ENCODE measurements around the gene THOC2.

The THOC2 gene

GRCh38 chrX:123745511-123745910 is 12.7 kb upstream of the THOC2 start:
- H3K4ac ChIP-seq (ENCODE audit: low read length): no peak overlapping the region
- H2BK5ac ChIP-seq (ENCODE audit: low read length): no peak overlapping the region
- no peak overlapping the region for H3K4me3 ChIP-seq (ENCODE audit: low read length in 2 of 2)
- H2BK120ac ChIP-seq (ENCODE audit: low read depth, low read length): no peak overlapping the region
- no peak overlapping the region for H3K4me2 ChIP-seq (ENCODE audit: insufficient read depth, low read length, poor library complexity, severe bottlenecking)
- no peak overlapping the region for H2BK12ac ChIP-seq (ENCODE audit: low read length)
- DNase-seq (ENCODE audit: low spot score): no peak
- no CpG with 5 or more reads among the region's 3 CpGs for WGBS, 2 donors (ENCODE audit: extremely low coverage in 2 of 2, insufficient read length in 2 of 2, insufficient replicate concordance in 1 of 2)
- no peak overlapping the region for H2AFZ ChIP-seq (ENCODE audit: low read length)
- no peak overlapping the region for H2BK15ac ChIP-seq (ENCODE audit: low read length)
- H3K27ac ChIP-seq (replicated peaks; ENCODE audit: low read length): no peak overlapping the region
- H3K23ac ChIP-seq (ENCODE audit: low read depth, low read length, poor library complexity): no peak overlapping the region
- H3K4me1 ChIP-seq (ENCODE audit: control insufficient read depth in 2 of 2, insufficient read depth in 1 of 2, low read depth in 1 of 2, low read length in 2 of 2): no peaks in the 10 kb centered on the region
- H3K27me3 ChIP-seq (ENCODE audit: control insufficient read depth in 3 of 3, insufficient read depth in 3 of 3, low read depth in 1 of 3, low read length in 3 of 3): no peaks in the 10 kb centered on the region
- H3K9ac ChIP-seq (ENCODE audit: low read depth, low read length, poor library complexity): no peak overlapping the region
- no peak overlapping the region for H3K18ac ChIP-seq (ENCODE audit: low read length)
- no peak overlapping the region for H4K91ac ChIP-seq (ENCODE audit: low read depth, low read length, poor library complexity)
- no peak overlapping the region for H3K14ac ChIP-seq (ENCODE audit: low read length)
- no peaks in the 10 kb centered on the region for H3K36me3 ChIP-seq (replicated peaks in 1 of 2; ENCODE audit: control insufficient read depth in 2 of 2, insufficient read depth in 2 of 2, low read length in 2 of 2)
- no peak overlapping the region for H2AK5ac ChIP-seq (ENCODE audit: low read depth, low read length)
- H3K79me1 ChIP-seq (ENCODE audit: low read depth, low read length): no peaks in the 10 kb centered on the region
- H4K8ac ChIP-seq (ENCODE audit: low read depth, low read length): no peak overlapping the region
- H3K9me3 ChIP-seq (replicated peaks in 1 of 2; ENCODE audit: control insufficient read depth in 2 of 2, insufficient read depth in 1 of 2, low read depth in 1 of 2, low read length in 2 of 2): no peaks in the 10 kb centered on the region

GRCh38 chrX:123743312-123743711 is 10.5 kb upstream of the THOC2 start:
- no peak for DNase-seq (ENCODE audit: low spot score)
- Histone ChIP-seq H2AFZ (ENCODE audit: low read length) (no peak overlapping the region), H2BK15ac (ENCODE audit: low read length) (no peak overlapping the region), H3K27me3 (ENCODE audit: control insufficient read depth in 3 of 3, insufficient read depth in 3 of 3, low read depth in 1 of 3, low read length in 3 of 3) (no peaks in the 10 kb centered on the region), H2BK5ac (ENCODE audit: low read length) (no peak overlapping the region), H2AK5ac (ENCODE audit: low read depth, low read length) (no peak overlapping the region), H4K91ac (ENCODE audit: low read depth, low read length, poor library complexity) (no peak overlapping the region), H3K9ac (ENCODE audit: low read depth, low read length, poor library complexity) (no peak overlapping the region), H3K9me3 (replicated peaks in 1 of 2; ENCODE audit: control insufficient read depth in 2 of 2, insufficient read depth in 1 of 2, low read depth in 1 of 2, low read length in 2 of 2) (no peaks in the 10 kb centered on the region), H3K23ac (ENCODE audit: low read depth, low read length, poor library complexity) (no peak overlapping the region), H3K4me1 (ENCODE audit: control insufficient read depth in 2 of 2, insufficient read depth in 1 of 2, low read depth in 1 of 2, low read length in 2 of 2) (no peaks in the 10 kb centered on the region), H2BK120ac (ENCODE audit: low read depth, low read length) (no peak overlapping the region), H3K18ac (ENCODE audit: low read length) (no peak overlapping the region), H3K4me3 (ENCODE audit: low read length in 2 of 2) (no peak overlapping the region), H3K79me1 (ENCODE audit: low read depth, low read length) (no peaks in the 10 kb centered on the region), H3K14ac (ENCODE audit: low read length) (no peak overlapping the region), H3K4me2 (ENCODE audit: insufficient read depth, low read length, poor library complexity, severe bottlenecking) (no peak overlapping the region), H2BK12ac (ENCODE audit: low read length) (no peak overlapping the region), H4K8ac (ENCODE audit: low read depth, low read length) (no peak overlapping the region), H3K4ac (ENCODE audit: low read length) (no peak overlapping the region), H3K36me3 (replicated peaks in 1 of 2; ENCODE audit: control insufficient read depth in 2 of 2, insufficient read depth in 2 of 2, low read length in 2 of 2) (no peaks in the 10 kb centered on the region), H3K27ac (replicated peaks; ENCODE audit: low read length) (no peak overlapping the region)
- no CpG with 5 or more reads among the region's 1 CpG for whole genome bisulfite sequencing, 2 donors (ENCODE audit: extremely low coverage in 2 of 2, insufficient read length in 2 of 2, insufficient replicate concordance in 1 of 2)

- Histone ChIP-seq H4K8ac (ENCODE audit: low read depth, low read length) (no peak overlapping the region), H3K23ac (ENCODE audit: low read depth, low read length, poor library complexity) (no peak overlapping the region), H2BK120ac (ENCODE audit: low read depth, low read length) (no peak overlapping the region), H3K18ac (ENCODE audit: low read length) (no peak overlapping the region), H3K9me3 (replicated peaks in 1 of 2; ENCODE audit: control insufficient read depth in 2 of 2, insufficient read depth in 1 of 2, low read depth in 1 of 2, low read length in 2 of 2) (no peaks in the 10 kb centered on the region), H3K27me3 (ENCODE audit: control insufficient read depth in 3 of 3, insufficient read depth in 3 of 3, low read depth in 1 of 3, low read length in 3 of 3) (no peaks in the 10 kb centered on the region), H3K4ac (ENCODE audit: low read length) (no peak overlapping the region), H3K14ac (ENCODE audit: low read length) (no peak overlapping the region), H3K79me1 (ENCODE audit: low read depth, low read length) (no peaks in the 10 kb centered on the region), H2AK5ac (ENCODE audit: low read depth, low read length) (no peak overlapping the region), H2BK12ac (ENCODE audit: low read length) (no peak overlapping the region), H3K27ac (replicated peaks; ENCODE audit: low read length) (no peak overlapping the region), H3K4me2 (ENCODE audit: insufficient read depth, low read length, poor library complexity, severe bottlenecking) (no peak overlapping the region), H2BK5ac (ENCODE audit: low read length) (no peak overlapping the region), H2AFZ (ENCODE audit: low read length) (no peak overlapping the region), H3K9ac (ENCODE audit: low read depth, low read length, poor library complexity) (no peak overlapping the region), H3K4me3 (ENCODE audit: low read length in 2 of 2) (no peak overlapping the region), H4K91ac (ENCODE audit: low read depth, low read length, poor library complexity) (no peak overlapping the region), H2BK15ac (ENCODE audit: low read length) (no peak overlapping the region), H3K4me1 (ENCODE audit: control insufficient read depth in 2 of 2, insufficient read depth in 1 of 2, low read depth in 1 of 2, low read length in 2 of 2) (no peaks in the 10 kb centered on the region), H3K36me3 (replicated peaks in 1 of 2; ENCODE audit: control insufficient read depth in 2 of 2, insufficient read depth in 2 of 2, low read length in 2 of 2) (no peaks in the 10 kb centered on the region)
- no CpG with 5 or more reads among the region's 1 CpG for WGBS, 2 donors (ENCODE audit: extremely low coverage in 2 of 2, insufficient read length in 2 of 2, insufficient replicate concordance in 1 of 2)
- no peak for DNase-seq (ENCODE audit: low spot score)
Observed at GRCh38 chrX:123742440-123742839, 9.6 kb upstream of the THOC2 start.

- H3K4me1 ChIP-seq (ENCODE audit: control insufficient read depth in 2 of 2, insufficient read depth in 1 of 2, low read depth in 1 of 2, low read length in 2 of 2): no peaks in the 10 kb centered on the region
- no peaks in the 10 kb centered on the region for H3K27me3 ChIP-seq (ENCODE audit: control insufficient read depth in 3 of 3, insufficient read depth in 3 of 3, low read depth in 1 of 3, low read length in 3 of 3)
- H3K14ac ChIP-seq (ENCODE audit: low read length): no peak overlapping the region
- WGBS, 2 donors (ENCODE audit: extremely low coverage in 2 of 2, insufficient read length in 2 of 2, insufficient replicate concordance in 1 of 2): no CpG with 5 or more reads among the region's 3 CpGs
- no peak overlapping the region for H3K4me3 ChIP-seq (ENCODE audit: low read length in 2 of 2)
- no peak overlapping the region for H2AK5ac ChIP-seq (ENCODE audit: low read depth, low read length)
- H3K4ac ChIP-seq (ENCODE audit: low read length): no peak overlapping the region
- H3K36me3 ChIP-seq (replicated peaks in 1 of 2; ENCODE audit: control insufficient read depth in 2 of 2, insufficient read depth in 2 of 2, low read length in 2 of 2): no peaks in the 10 kb centered on the region
- H4K8ac ChIP-seq (ENCODE audit: low read depth, low read length): no peak overlapping the region
- no peak overlapping the region for H3K23ac ChIP-seq (ENCODE audit: low read depth, low read length, poor library complexity)
- H3K4me2 ChIP-seq (ENCODE audit: insufficient read depth, low read length, poor library complexity, severe bottlenecking): no peak overlapping the region
- no peak overlapping the region for H4K91ac ChIP-seq (ENCODE audit: low read depth, low read length, poor library complexity)
- H3K79me1 ChIP-seq (ENCODE audit: low read depth, low read length): no peaks in the 10 kb centered on the region
- H2BK120ac ChIP-seq (ENCODE audit: low read depth, low read length): no peak overlapping the region
- no peak overlapping the region for H2AFZ ChIP-seq (ENCODE audit: low read length)
- H3K9ac ChIP-seq (ENCODE audit: low read depth, low read length, poor library complexity): no peak overlapping the region
- H3K18ac ChIP-seq (ENCODE audit: low read length): no peak overlapping the region
- no peaks in the 10 kb centered on the region for H3K9me3 ChIP-seq (replicated peaks in 1 of 2; ENCODE audit: control insufficient read depth in 2 of 2, insufficient read depth in 1 of 2, low read depth in 1 of 2, low read length in 2 of 2)
- H2BK12ac ChIP-seq (ENCODE audit: low read length): no peak overlapping the region
- no peak overlapping the region for H2BK5ac ChIP-seq (ENCODE audit: low read length)
- DNase-seq (ENCODE audit: low spot score): no peak
- H3K27ac ChIP-seq (replicated peaks; ENCODE audit: low read length): no peak overlapping the region
- H2BK15ac ChIP-seq (ENCODE audit: low read length): no peak overlapping the region
Observed at GRCh38 chrX:123740536-123740935, 7.7 kb upstream of the THOC2 start.

Data from neuronal stem cell (in vitro differentiated cells).